Measurements from ENCODE around the gene CD320.
"Not testable (repeated sequence)": the region's sequence is repeated elsewhere in the genome, so short reads cannot be mapped to it uniquely, and the experiment has no call there.

DNA sequence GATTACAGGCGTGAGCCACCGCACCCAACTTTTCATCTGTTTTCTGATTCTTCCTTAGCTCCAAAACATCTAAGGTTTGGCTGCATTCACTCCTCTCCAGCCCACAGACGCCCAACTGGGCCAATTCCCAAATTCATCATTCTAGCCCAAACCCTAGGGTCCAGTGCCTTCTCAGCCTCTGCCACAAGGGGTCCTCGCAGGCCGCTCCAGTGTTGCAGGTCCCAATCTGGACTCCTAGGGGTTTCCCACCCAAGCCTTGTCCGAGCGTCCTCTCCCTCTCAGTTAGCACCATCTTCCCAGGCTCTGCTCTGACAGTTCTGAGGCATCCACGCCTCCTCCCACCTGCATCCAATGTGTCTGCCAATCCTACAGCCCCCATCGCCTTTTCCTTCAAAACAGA is 31.6 kb downstream of the CD320 start:
- TF ChIP-seq POLR2AphosphoS5 (IDR thresholded peaks at IDR 0.05; ENCODE audit: low read depth, low read length); POLR2A (IDR thresholded peaks at IDR 0.05; ENCODE audit: low read depth, low read length); TAF1 (IDR thresholded peaks at IDR 0.05; ENCODE audit: borderline replicate concordance, low read depth, low read length): not testable (repeated sequence)
